Chondrocyte (in vitro differentiated cells): ENCODE measurements around the gene HARBI1. TPM values are rescaled to one million over a fixed set of nuclear protein-coding genes. Genes with fewer than 3 reads are reported as not detected.
A peak's percentile ranks its signal among the peaks of the same experiment; 100 is the strongest.

Experiments used
- DNase-seq: peaks from one replicate; pipeline ENCODE4 v3.0.0; 2021; ENCODE audit warnings: mixed read lengths, low spot score
- H3K27ac Mint-ChIP-seq: one replicate; pipeline ENCODE4 v1.8.0; 2021; ENCODE audit warnings: mild to moderate bottlenecking, moderate library complexity, mixed read lengths; ENCODE audit not compliant: unreplicated experiment
- H3K27me3 Mint-ChIP-seq: 2 replicates; pipeline ENCODE4 v1.8.0; 2021; ENCODE audit warnings: low read depth, mixed read lengths
- H3K36me3 Mint-ChIP-seq: 2 replicates; pipeline ENCODE4 v1.8.0; 2021; ENCODE audit warnings: low read depth, mixed read lengths
- H3K4me1 Mint-ChIP-seq: 2 replicates; pipeline ENCODE4 v1.8.0; 2021; ENCODE audit warnings: low read depth, mild to moderate bottlenecking, mixed read lengths
- H3K4me3 Mint-ChIP-seq: one replicate; pipeline ENCODE4 v1.8.0; 2021; ENCODE audit warnings: mild to moderate bottlenecking, moderate library complexity, mixed read lengths; ENCODE audit not compliant: unreplicated experiment
- H3K9me3 Mint-ChIP-seq: 2 replicates; pipeline ENCODE4 v1.8.0; 2021; ENCODE audit warnings: low read depth, mixed read lengths
- CTCF ChIP-seq: fragments of 200-600 bp; sonication (generic); IDR thresholded peaks from 2 replicates; pipeline ENCODE4 v1.5.0; 2021; ENCODE audit warnings: antibody characterized with exemption, mild to moderate bottlenecking, moderate library complexity
- total RNA-seq: library from RNA; stranded (reverse); gene quantifications from 3 replicates; pipeline ENCODE4 v1.2.1, GENCODE V29; 2021

The HARBI1 gene
- total RNA-seq, 1 donor from 2014 or later, result 7.3 TPM

- TF ChIP-seq CTCF, result no peak
- Mint-ChIP-seq H3K4me1 (peaks cover 19% of the 10 kb centered on the region), H3K27ac (peak overlapping the region; percentile 70), H3K9me3 (no peaks in the 10 kb centered on the region), H3K36me3 (no peaks in the 10 kb centered on the region), H3K4me3 (peak overlapping the region; percentile 0), H3K27me3 (no peaks in the 10 kb centered on the region)
- no peak for DNase-seq
Measured at GRCh38 chr11:46570790-46571398, 46.1 kb downstream of the HARBI1 start.

- Mint-ChIP-seq H3K4me3 (no peak overlapping the region), H3K9me3 (no peaks in the 10 kb centered on the region), H3K4me1 (peaks cover 34% of the 10 kb centered on the region), H3K27me3 (no peaks in the 10 kb centered on the region), H3K36me3 (no peaks in the 10 kb centered on the region), H3K27ac (no peak overlapping the region)
- no peak for DNase-seq
- no peak for TF ChIP-seq CTCF
Measured at GRCh38 chr11:46565232-46565840, 51.7 kb downstream of the HARBI1 start.

GRCh38 chr11:46564459-46564858, 52.6 kb downstream of the HARBI1 start:
- no peaks in the 10 kb centered on the region for H3K9me3 Mint-ChIP-seq
- H3K36me3 Mint-ChIP-seq, result no peaks in the 10 kb centered on the region
- H3K27me3 Mint-ChIP-seq, result no peaks in the 10 kb centered on the region
- TF ChIP-seq CTCF, result no peak
- no peak for DNase-seq
- H3K27ac Mint-ChIP-seq, result peak overlapping the region; percentile 78
- no peak overlapping the region for H3K4me3 Mint-ChIP-seq
- peaks cover 37% of the 10 kb centered on the region for H3K4me1 Mint-ChIP-seq

- no peaks in the 10 kb centered on the region for H3K27me3 Mint-ChIP-seq
- H3K36me3 Mint-ChIP-seq, result no peaks in the 10 kb centered on the region
- no peak for DNase-seq
- TF ChIP-seq CTCF, result no peak
- H3K4me1 Mint-ChIP-seq, result peaks cover 42% of the 10 kb centered on the region
- no peaks in the 10 kb centered on the region for H3K9me3 Mint-ChIP-seq
- no peak overlapping the region for H3K27ac Mint-ChIP-seq
- H3K4me3 Mint-ChIP-seq, result no peak overlapping the region
Measured at GRCh38 chr11:46562527-46562926, 54.5 kb downstream of the HARBI1 start.

DNA sequence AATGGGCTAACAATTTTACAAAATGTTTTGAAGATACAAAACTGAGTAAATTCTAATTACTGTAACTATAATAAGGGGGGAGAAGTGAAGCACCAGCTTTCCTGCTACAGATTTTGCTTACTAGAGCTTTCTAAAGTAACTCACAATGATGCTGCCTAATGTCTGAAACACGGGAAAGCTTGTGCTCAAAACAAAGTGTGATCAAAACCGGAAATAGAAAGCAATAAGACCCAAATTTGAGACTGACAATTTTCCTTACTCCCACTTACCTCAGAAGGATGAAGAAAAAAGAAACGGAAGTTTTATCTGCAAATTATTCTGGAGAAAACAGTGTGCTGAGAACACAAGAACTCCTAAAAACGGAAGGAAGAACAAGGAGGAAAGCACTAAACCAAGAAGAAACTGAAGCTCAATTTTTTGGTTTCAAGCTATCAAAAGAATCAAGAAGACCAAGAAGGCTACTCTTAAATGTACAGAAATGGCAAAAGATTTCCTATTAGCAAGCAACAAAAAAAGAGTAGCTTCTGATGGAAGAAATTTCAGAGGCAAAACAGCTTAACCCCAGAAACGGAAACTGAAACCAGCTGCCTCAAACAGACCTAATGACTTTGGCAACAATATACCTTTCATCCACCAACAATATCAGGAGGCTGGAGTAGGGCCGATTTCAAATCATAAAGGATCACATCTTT, 56.6 kb downstream of the HARBI1 start:
- Mint-ChIP-seq H3K4me3 (no peak overlapping the region), H3K4me1 (peaks cover 49% of the 10 kb centered on the region), H3K9me3 (no peaks in the 10 kb centered on the region), H3K27ac (peak overlapping the region; percentile 14), H3K36me3 (no peaks in the 10 kb centered on the region), H3K27me3 (no peaks in the 10 kb centered on the region)
- TF ChIP-seq CTCF, result no peak
- no peak for DNase-seq
